ENCODE data around the gene ZNF185. TPM values are rescaled to one million over a fixed set of nuclear protein-coding genes. Genes with fewer than 3 reads are reported as not detected.
A peak's percentile ranks its signal among the peaks of the same experiment; 100 is the strongest.

The ZNF185 gene
- total and polyA plus RNA-seq, 9 of the 15 experiments (the other 6 are each of a cell fraction or from before 2014, with no cell fraction given) = 0.08 to 1.1 (median 0.22) TPM

GRCh38 chrX:152936306-152936705 is 38.4 kb downstream of the ZNF185 start:
- no peaks in the 10 kb centered on the region for H3K9me1 ChIP-seq (ENCODE audit: control insufficient read depth, insufficient read depth, low read length)
- H3K79me2 ChIP-seq (ENCODE audit: control insufficient read depth, insufficient read depth, low read length) = no peaks in the 10 kb centered on the region
- no TSS peak for BruUV-seq (replicated peaks)
- ChIA-PET POLR2A (interaction anchor here (0.6 to 0.7 kb wide), 3 partner anchors 42 to 1084 kb away, joined by 3 read pairs; no protein-coding TSS in a partner anchor), CTCF (ENCODE audit: low intra/inter-chr PET ratio) (no interaction called here)
- H3K27me3 ChIP-seq (ENCODE audit: control insufficient read depth in 2 of 2, insufficient read depth in 2 of 2, low read length in 2 of 2) = peaks cover 2 to 33% of the 10 kb centered on the region in 2 experiments; a peak in 3 of 5 replicates
- intact Hi-C loops (cut with micrococcal nuclease) = no loop called here
- TF ChIP-seq NFIC (IDR thresholded peaks at IDR 0.05) (peak; percentile 91), NFIX (CRISPR knock-in tag; IDR thresholded peaks at IDR 0.05; ENCODE audit: low read depth) (peak; percentile 43; the same call in 1 of the 2 replicates), IRF9 (tag; IDR thresholded peaks at IDR 0.05) (no peak)
- TF ChIP-seq, protein P1, sequence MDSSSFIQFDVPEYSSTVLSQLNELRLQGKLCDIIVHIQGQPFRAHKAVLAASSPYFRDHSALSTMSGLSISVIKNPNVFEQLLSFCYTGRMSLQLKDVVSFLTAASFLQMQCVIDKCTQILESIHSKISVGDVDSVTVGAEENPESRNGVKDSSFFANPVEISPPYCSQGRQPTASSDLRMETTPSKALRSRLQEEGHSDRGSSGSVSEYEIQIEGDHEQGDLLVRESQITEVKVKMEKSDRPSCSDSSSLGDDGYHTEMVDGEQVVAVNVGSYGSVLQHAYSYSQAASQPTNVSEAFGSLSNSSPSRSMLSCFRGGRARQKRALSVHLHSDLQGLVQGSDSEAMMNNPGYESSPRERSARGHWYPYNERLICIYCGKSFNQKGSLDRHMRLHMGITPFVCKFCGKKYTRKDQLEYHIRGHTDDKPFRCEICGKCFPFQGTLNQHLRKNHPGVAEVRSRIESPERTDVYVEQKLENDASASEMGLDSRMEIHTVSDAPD (CRISPR knock-in tag; IDR thresholded peaks at IDR 0.05) = no peak
- H3K27ac ChIP-seq (ENCODE audit: extremely low read depth, low read depth, low read length) = no peak overlapping the region
- no peak for ATAC-seq
- DNase-seq (ENCODE audit: extremely low read depth in 1 of 4, low spot score in 3 of 4) = no peak
- H3K36me3 ChIP-seq (ENCODE audit: control insufficient read depth, insufficient read depth, low read length) = no peaks in the 10 kb centered on the region
- H4K20me1 ChIP-seq (replicated peaks; ENCODE audit: control insufficient read depth, insufficient read depth, low read length) = no peaks in the 10 kb centered on the region
- no peak overlapping the region for H3K9ac ChIP-seq (ENCODE audit: insufficient read depth in 1 of 2, low read depth in 2 of 2, low read length in 2 of 2)
- no peaks in the 10 kb centered on the region; a peak in 1 of 5 replicates for H3K4me1 ChIP-seq (replicated peaks in 1 of 2; ENCODE audit: control insufficient read depth in 2 of 2, insufficient read depth in 2 of 2, low read length in 2 of 2)
- in situ Hi-C loops (cut with MboI) = no loop called here
- no peak for FAIRE-seq
- no peak overlapping the region for H3K4me3 ChIP-seq
- no peaks in the 10 kb centered on the region for H3K9me3 ChIP-seq (replicated peaks; ENCODE audit: control insufficient read depth, insufficient read depth, low read depth, low read length)
- no CpG with 5 or more reads among the region's 2 CpGs for WGBS (ENCODE audit: insufficient coverage, low coverage, missing lambda C conversion rate)
- no peak overlapping the region for H2AFZ ChIP-seq (ENCODE audit: low read depth, low read length)
- H3K4me2 ChIP-seq (ENCODE audit: insufficient read depth, low read length) = no peak overlapping the region
